ENCODE measurements around the gene PDCD11.

Gene PDCD11

GRCh38 chr10:103443475-103444185 is 47.2 kb downstream of the PDCD11 start:
- Histone ChIP-seq H2AFZ (ENCODE audit: low read length) (no peak overlapping the region), H3K9me2 (ENCODE audit: low read depth, low read length) (no peaks in the 10 kb centered on the region), H3K27ac (ENCODE audit: low read depth, low read length, poor library complexity, severe bottlenecking) (no peak overlapping the region), H3K9me3 (ENCODE audit: low read length) (no peaks in the 10 kb centered on the region), H4K20me1 (ENCODE audit: insufficient read depth, low read length) (no peaks in the 10 kb centered on the region), H3K4me2 (ENCODE audit: low read length) (no peak overlapping the region), H3K79me2 (ENCODE audit: insufficient read depth, low read length) (no peaks in the 10 kb centered on the region), H3K27me3 (ENCODE audit: insufficient read depth, low read length) (no peaks in the 10 kb centered on the region), H3K4me3 (ENCODE audit: low read depth, low read length, poor library complexity, severe bottlenecking) (no peak overlapping the region), H3K4me1 (ENCODE audit: insufficient read depth, low read length, severe bottlenecking) (no peaks in the 10 kb centered on the region), H3F3A (ENCODE audit: insufficient read depth, low read length) (no peaks in the 10 kb centered on the region), H3K9ac (ENCODE audit: low read length) (no peak overlapping the region), H3K36me3 (ENCODE audit: insufficient read depth, low read length) (peaks cover 90% of the 10 kb centered on the region)
- TF ChIP-seq CTCF (IDR thresholded peaks at IDR 0.05; ENCODE audit: low read length) (no peak), EZH2 (IDR thresholded peaks at IDR 0.05; ENCODE audit: borderline replicate concordance, low read length) (no peak)

GRCh38 chr10:103444478-103444877 is 48.1 kb downstream of the PDCD11 start:
- peaks cover 91% of the 10 kb centered on the region for H3K36me3 ChIP-seq (ENCODE audit: insufficient read depth, low read length)
- no peak overlapping the region for H3K4me2 ChIP-seq (ENCODE audit: low read length)
- H3K27ac ChIP-seq (ENCODE audit: low read depth, low read length, poor library complexity, severe bottlenecking): no peak overlapping the region
- H3K9ac ChIP-seq (ENCODE audit: low read length): no peak overlapping the region
- H3K27me3 ChIP-seq (ENCODE audit: insufficient read depth, low read length): no peaks in the 10 kb centered on the region
- no peak overlapping the region for H2AFZ ChIP-seq (ENCODE audit: low read length)
- no peak overlapping the region for H3K4me3 ChIP-seq (ENCODE audit: low read depth, low read length, poor library complexity, severe bottlenecking)
- H4K20me1 ChIP-seq (ENCODE audit: insufficient read depth, low read length): no peaks in the 10 kb centered on the region
- no peaks in the 10 kb centered on the region for H3F3A ChIP-seq (ENCODE audit: insufficient read depth, low read length)
- H3K4me1 ChIP-seq (ENCODE audit: insufficient read depth, low read length, severe bottlenecking): no peaks in the 10 kb centered on the region
- TF ChIP-seq EZH2 (IDR thresholded peaks at IDR 0.05; ENCODE audit: borderline replicate concordance, low read length) (no peak), CTCF (IDR thresholded peaks at IDR 0.05; ENCODE audit: low read length) (no peak)
- no peaks in the 10 kb centered on the region for H3K9me3 ChIP-seq (ENCODE audit: low read length)
- H3K79me2 ChIP-seq (ENCODE audit: insufficient read depth, low read length): no peaks in the 10 kb centered on the region
- no peaks in the 10 kb centered on the region for H3K9me2 ChIP-seq (ENCODE audit: low read depth, low read length)

GRCh38 chr10:103445366-103445765 is 48.9 kb downstream of the PDCD11 start:
- Histone ChIP-seq H3K36me3 (ENCODE audit: insufficient read depth, low read length) (peaks cover 82% of the 10 kb centered on the region), H3F3A (ENCODE audit: insufficient read depth, low read length) (no peaks in the 10 kb centered on the region), H3K9me3 (ENCODE audit: low read length) (no peaks in the 10 kb centered on the region), H3K4me3 (ENCODE audit: low read depth, low read length, poor library complexity, severe bottlenecking) (no peak overlapping the region), H3K4me2 (ENCODE audit: low read length) (no peak overlapping the region), H2AFZ (ENCODE audit: low read length) (no peak overlapping the region), H3K9me2 (ENCODE audit: low read depth, low read length) (no peaks in the 10 kb centered on the region), H4K20me1 (ENCODE audit: insufficient read depth, low read length) (no peaks in the 10 kb centered on the region), H3K27ac (ENCODE audit: low read depth, low read length, poor library complexity, severe bottlenecking) (no peak overlapping the region), H3K79me2 (ENCODE audit: insufficient read depth, low read length) (no peaks in the 10 kb centered on the region), H3K27me3 (ENCODE audit: insufficient read depth, low read length) (no peaks in the 10 kb centered on the region), H3K4me1 (ENCODE audit: insufficient read depth, low read length, severe bottlenecking) (no peaks in the 10 kb centered on the region), H3K9ac (ENCODE audit: low read length) (no peak overlapping the region)
- TF ChIP-seq CTCF (IDR thresholded peaks at IDR 0.05; ENCODE audit: low read length): no peak
- TF ChIP-seq EZH2 (IDR thresholded peaks at IDR 0.05; ENCODE audit: borderline replicate concordance, low read length): no peak
